Islet of Langerhans (tissue), 1 donor: ENCODE measurements around the gene FOXP4.

Experiments used
- FAIRE-seq: peaks from one replicate; lab custom pipeline; 2011; peaks lifted over from hg19 to GRCh38; lab: Jason Lieb, UNC

FOXP4 gene

DNA sequence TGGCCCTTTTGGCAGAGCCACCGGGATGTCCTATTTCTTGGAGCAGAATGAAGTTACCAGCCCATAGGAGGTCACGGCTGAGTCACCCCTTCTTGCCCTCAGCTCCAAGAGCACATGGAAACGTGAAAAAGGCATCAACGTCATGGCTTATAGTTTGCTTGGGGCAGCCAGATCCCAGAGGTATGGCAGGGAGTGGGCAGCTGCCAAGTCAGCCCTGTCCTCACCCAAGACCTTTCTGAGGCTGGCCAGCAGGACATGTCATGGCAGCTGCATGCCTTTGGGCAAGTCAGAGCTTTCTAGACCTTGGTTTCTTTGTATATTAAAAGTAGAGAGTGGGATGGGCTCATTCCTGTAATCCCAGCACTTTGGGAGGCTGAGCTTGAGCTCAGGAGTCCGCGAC, 83.9 kb downstream of the FOXP4 start:
- no peak for FAIRE-seq

DNA sequence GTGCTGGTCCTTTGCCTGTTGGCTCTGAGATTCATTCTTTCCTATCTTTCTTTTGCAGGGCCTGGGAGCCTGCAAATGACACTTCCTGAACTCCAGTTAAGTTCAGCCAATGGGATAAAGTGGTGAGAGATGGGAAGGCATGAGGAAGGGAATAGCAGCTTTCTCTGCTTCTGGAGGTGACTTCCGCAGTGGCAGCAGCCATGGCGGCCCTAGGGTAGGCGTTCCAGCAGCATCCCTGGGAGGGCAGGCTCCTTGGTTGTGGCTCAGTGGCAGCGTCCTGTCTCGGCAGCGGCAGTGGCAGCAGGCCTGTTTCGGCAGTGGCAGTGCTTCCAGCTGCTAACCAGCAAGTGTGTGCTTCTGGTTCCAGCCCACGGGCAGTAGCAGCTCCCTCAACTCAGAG, 84.8 kb downstream of the FOXP4 start:
- no peak for FAIRE-seq

DNA sequence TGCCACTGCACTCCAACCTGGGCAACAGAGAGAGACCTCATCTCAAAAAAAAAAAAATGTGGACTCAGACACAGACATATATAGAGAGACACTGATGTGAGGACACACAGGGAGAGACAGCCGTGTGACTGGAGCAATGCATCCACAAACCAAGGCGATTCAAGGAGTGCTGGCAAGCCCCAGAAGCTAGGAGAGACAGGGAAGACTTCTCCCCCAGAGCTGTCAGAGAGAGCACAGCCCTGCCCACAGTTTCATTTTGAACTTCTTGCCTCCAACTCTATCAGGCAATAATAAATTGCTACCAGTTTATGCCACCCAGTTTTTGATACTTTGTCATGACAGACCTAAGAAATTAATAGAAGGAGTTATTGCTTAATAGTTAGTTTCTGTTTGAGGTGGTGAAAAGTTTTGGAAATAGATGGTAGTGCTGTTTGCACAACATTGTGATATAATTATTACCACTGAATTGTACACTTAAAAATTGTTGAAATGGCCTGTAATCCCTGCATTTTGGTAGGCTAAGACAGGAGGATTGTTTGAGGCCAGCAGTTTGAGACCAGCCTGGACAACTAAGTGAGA, 87.0 kb downstream of the FOXP4 start:
- FAIRE-seq: no peak

DNA sequence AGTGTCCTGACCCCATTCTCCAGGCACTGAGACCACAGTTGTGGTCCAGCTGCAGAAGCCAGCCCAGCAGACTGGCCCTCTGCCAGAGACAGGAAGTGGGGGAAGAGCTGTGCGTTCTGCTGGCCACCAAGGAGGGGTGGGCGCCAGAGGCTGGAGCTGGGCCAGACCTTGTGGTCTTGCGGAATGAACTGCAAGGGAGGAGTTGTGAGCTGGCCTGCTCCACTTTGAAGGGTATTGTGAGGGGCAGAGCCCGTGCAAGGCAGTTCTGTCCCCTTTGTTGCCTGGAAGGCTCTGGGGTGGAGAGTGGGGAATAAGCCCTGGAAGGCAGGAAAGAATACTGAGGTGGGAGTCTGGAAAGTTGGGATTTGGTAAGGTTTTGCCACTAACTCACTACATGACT, 88.5 kb downstream of the FOXP4 start:
- no peak for FAIRE-seq

DNA sequence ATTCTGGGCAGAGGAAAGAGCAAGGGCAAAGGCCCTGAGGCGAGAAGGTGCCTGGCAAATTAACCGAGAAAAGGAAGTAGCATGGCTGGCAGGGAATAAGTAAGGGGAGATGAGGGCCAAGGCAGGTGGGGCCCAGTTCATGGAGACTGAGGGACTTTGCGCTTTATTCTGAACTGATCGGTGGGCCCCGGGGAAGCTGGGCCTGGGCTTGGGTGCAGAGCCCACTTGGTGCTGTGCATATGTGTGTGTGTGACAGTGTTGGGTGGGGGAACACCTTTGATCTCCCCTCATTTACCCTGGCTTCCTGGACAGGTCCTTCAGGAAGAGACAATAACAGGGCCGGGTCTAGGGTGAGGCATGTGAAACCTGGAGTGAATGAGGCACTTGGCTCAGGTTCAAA, 89.2 kb downstream of the FOXP4 start:
- FAIRE-seq: no peak

DNA sequence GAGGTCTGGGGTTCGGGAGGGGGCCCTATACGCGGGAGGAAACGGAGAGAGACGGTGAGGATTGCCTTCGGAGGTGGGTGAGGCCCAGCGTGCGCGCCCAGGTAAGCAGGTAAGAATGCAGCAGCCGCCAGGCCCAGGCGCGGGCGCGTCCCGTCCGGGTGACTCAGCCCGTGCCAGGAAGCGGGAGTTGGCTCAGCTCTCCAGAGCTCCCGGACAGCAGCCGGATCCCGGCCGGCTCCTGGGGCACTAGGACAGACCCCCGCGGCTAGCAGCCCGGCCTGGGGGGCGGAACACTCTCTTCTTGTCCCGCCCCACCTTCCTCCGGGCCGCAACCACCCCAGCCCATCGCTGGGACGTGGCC, 90.6 kb downstream of the FOXP4 start:
- FAIRE-seq: no peak

DNA sequence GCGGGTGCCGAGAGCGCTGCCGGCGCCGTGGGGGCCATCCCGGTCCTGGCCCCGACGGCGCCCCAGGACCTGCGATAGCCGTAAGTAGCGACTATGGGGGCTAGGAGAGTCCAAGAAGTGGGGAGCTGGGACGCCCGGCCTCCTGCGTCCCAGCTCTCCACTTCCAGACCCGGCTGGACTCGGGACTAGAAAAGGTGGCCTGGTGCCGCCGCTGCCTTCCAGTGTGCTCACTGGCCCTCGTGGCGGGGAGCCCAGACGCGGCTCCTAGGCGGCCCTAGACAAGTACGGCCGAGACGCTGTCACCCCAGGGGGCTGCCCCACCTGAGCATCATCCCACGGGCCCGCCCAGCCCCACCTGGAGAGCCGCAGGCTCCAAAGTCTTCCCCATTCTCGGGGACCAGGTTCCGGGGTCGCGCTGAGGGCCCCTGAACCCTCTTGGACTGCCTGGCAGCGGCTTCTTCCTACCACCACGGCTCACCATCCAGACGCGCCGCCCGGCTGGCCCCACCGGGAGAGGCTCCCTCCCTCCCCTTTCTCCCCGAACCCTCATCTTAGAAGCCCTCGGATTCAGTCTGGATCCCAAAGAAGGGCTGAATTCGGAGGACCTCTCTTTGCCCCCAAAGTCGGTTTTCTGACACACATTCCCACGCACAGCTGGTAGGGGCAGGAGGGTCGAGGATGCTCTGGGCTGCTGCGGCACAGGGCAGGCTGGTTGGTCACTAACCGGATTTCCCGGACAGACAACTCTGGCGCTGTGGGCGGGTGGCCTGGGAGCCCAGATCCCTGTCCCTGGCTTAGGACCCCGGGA, 91.2 kb downstream of the FOXP4 start:
- no peak for FAIRE-seq

DNA sequence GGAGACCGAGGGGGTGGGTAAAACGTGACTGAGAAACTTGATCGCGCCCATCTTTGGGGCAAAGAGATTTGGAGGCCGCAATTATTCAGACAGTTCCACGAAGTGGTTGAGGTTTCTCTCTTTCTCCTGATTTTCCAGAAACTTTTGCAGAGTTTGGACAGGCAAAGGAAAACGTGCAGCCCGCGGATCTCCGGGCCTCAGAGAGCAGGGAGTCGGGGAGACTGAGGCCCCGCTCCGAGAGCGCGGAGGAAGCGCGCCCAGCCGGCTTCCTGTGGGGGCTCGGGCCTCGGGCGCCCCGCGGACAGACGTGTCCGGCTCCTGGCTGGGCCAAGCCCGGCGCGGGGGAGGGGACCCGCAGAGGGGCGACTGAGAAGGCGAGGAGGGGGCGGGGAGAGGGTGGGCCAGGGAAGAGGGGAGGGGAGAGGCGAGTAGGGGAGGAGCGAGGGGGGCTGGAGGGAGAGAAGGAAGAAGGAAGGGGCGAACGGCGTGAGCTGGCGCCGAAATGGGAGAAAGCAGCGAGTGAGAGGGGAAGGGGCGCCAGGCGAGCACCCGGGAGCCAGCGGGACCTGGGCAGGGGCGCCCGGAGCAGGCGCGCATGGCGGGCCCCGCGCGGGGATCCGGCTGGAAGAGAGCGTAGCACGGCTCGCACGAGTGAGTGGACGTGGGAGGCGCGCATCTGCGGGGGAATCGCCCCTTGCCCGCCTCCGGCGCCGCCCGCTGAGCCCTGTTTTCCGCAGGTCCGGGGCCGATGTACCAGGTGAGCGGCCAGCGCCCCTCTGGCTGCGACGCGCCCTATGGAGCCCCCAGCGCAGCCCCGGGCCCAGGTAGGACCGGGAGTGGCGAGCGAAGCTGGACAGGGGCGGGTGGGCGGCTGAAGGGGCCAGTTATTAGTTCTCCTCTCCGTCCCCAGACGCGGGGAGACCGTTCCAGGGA, 92.1 kb downstream of the FOXP4 start, which contains the start of gene MDFI:
TSS of gene MDFI (plus strand) at position 467 of the 933 bp plus-strand sequence. CDS start at position 749, 282 bp downstream.
- no peak for FAIRE-seq

DNA sequence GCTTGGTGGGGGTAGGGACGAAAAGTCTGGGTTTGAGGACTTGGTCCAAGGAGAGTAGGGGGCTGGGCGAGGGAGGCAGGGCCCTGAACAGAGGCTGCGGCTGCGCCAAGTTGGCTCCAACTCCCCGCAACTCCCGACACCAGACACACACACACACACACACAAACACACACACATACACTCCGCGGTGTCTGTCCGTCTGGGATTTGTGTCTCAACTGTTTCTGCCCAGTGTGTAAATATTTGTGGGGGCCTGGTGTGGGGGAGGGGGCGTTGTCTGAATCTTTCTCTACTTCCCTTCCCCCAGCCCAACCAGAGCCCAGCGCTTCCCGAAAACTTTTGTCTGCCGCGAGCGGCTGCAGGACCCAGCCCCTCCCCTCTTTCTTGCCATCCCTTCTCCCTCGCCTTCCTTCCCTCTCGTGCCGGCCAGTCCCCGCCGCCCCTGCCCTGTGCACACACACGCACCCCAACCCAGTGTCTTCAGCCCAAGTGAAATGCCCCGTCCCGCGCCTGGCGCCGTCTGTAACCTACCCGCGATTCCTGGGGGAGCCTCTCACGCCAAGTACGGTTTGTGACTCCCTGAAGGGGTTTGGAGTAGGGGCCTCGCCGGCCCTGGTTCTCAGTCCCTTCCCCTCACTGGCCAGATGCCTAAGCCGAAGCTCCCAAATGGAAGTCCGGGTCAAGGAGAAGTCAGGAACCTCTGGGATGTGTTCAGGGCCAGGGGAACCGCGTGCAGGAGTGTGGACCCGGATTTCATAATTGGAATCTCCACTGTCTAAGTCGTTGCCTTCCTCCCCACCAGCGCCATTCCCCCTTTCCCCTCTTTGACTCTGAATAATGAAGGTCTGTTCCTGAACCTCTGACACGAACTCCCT, 93.0 kb downstream of the FOXP4 start:
- FAIRE-seq: no peak

DNA sequence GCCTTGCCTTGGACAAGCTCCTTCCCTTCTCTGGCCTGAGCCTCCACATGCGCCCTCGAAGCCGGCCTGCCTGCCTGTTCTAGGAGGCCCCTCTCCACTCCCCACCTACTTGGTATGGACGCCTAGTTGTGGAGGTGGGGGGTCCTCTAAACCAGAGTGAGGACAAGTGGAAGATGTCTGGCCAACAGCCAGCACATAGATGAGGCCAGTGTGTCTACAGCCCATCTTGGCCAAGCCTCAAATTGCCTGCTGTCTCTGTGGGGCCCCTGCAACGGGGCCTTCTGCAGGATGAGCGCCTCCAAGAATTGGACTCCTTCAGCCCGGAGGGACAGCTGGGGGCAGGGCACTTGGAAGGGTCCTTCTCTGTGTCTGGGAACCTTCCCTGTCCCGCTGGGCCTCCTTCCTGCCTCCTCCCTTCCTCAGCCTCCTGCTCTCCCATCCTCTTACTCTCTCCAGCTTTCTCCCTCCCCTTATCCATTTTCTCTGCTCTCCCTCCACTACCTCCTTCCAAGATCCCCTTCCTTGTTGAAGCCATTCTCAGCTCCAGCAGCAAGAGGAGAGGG, 93.7 kb downstream of the FOXP4 start:
- no peak for FAIRE-seq

DNA sequence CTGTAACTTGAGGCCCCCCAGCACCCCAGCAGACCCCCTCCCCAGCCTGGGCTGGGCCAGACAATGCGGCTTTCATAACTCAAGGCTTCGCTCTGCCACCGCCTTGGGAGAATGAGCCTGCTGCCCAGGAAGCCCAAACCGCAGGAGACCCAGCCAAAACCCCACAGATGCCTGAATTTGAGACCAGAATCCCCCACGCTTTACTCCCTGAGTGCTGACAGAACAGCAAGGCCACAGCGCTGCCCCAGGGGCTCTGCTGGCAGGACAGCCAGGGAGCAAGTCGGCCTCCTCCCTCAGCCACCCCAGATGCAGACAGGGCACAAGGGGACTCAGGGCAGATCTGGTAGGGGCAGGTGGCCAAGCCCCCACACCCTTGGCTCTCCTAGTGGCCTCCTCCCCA, 94.2 kb downstream of the FOXP4 start:
- FAIRE-seq: no peak

DNA sequence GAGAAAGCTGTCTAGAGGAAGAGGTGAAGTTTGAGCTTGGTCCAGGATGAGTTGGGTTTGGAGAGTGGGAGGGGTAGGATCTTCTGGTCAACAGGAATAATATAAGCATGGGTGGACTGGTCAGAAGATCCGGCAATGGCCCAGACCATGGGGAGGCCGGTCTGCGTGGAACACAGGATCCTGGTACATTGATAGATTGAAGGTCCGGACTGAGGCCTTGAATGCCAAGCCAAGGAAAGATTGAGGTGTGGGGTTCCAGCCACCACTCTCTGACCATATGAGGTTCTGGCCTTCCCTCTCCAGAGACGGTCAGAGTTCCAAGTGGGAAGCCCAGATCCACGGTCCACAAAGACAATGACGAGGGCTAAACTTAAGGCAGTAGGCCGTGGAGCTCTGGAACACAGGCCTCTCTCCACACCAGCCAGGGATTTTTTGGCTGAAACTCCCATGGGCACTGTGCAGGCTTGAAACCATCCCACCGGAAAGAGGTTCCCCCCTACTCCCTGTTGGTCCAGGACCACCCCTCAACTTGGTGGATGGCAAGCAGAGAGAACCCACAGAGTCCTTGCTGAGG, 95.3 kb downstream of the FOXP4 start:
- no peak for FAIRE-seq

DNA sequence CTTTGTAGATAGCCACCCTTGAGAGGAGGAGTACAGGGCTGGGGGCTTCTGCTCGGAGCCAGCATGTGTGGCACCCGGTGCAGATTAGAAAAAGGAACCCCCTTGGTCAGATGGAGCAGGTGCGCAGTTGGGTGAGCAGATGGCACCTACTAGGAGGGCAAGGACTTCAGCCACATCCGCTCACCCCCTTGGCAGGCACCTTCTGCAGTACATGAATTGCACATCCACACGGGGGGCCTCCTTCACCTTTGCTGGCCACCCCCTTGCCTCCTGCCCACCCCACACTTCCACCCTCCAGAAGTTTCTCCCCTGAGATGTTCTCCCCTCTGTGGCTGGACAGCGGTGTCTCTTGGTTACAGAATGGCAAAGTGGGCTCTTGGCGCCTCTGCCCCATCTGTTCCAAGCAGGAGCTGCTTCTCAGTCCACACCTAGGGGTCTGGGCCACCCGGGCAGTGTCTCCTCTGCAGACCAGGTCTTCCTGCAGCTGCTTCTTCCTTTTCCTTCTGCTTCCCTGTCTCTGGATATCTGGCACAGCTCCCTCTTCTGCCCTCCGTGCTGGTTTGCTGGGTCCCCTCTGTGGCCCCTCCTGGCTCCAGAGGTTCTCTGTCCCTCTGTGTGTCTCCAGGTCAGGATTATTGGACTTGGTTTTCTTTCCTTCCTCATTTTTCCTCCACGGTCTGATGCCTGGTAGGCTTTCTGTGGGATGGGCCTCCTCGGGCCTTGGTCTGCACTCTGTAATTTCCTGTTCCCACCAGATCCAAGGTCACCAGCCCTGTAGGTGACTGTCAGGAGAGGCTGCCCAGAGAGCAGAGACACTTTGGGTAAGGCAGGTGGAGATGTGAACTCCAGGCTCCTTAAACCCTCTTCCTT, 96.1 kb downstream of the FOXP4 start:
- no peak for FAIRE-seq

DNA sequence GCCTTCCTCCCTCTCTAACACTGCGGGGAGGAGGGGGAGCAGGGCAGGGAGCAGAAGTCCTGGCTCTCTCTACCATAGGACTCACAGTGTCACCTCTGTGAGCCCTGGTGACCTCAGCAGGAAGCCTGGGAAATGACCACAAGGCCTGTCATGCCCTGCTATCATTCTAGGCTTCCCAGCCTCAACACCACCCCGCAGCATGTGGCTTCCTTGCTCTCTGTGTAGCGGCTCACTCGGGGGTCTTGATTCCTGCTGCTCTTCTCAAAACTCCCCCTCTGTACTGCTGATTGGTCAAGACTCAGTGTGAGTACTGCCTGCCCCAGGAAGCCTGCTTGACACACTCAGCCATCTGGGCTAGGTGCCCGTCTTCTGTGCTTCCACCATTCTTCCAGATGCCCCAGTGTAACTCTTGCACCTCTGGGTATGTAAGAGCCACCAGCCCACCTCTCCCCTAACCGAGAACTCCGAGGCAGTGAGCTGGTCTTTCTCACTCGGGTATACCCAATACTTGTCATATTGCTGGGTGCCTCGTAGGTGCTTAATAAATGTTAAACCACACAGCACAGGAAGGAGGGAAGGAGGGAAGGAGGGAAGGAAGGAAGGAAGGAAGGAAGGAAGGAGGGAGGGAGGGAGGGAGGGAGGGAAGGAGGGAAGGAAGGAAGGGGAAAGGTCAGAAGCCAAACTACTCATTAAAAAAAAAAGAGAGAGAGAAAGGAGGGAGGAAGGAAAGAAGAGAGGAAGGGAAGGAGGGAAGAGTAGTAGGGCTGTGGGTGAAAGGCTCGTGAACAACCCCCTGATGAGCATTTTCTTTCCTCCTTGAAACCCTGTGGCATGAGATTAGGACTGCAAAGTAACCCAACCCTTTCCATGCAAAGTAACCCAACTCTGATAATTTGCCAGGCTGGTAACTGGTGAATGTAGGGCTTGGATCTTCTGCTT, 97.0 kb downstream of the FOXP4 start:
- FAIRE-seq: no peak

DNA sequence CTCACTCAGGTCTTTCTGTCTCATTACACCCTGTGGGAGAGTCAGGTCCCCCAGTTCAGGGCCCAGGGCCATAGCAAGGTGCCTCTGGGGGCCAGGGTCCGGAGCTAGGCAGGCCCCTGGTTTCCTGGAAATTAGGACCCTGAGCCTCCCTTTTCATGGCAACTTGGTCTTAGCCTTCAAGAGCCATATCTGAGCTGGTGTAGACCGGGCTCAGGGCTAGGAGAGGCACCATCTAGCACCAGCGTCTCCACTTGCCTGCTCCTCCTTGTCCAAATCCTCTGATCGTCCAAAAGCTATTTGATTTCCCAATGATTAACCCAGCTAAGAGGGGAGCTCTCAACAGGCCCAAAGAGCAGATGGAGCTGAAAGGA, 97.7 kb downstream of the FOXP4 start:
- FAIRE-seq: no peak

DNA sequence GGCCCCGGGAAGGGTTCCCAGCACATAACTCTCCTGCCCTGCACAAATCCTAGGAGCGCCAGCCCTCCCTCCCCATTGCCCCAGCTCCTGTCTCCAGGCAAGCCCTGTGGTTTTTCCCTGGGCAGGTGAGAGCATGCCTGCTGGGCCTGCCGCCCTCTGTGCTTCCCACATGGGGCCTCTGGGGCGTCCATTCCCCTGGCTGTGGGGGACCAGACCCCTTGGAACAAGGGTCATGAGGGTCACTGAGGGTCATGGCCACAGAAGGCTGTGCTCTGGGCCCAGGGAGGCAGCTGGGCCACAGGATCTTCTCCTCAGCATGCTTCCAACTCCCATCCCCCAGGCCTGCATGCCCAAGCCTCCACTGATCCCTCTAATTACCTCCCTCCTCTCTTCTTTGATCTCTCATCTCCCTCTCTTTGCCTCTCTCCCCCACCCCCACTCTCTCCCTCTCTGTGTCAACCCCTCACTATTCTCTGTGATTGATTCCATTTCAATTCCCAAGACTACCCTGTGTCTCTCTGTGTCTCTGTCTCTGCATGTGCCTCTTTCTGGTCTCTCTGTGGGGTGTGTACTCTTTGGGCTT, 98.2 kb downstream of the FOXP4 start:
- FAIRE-seq: no peak

DNA sequence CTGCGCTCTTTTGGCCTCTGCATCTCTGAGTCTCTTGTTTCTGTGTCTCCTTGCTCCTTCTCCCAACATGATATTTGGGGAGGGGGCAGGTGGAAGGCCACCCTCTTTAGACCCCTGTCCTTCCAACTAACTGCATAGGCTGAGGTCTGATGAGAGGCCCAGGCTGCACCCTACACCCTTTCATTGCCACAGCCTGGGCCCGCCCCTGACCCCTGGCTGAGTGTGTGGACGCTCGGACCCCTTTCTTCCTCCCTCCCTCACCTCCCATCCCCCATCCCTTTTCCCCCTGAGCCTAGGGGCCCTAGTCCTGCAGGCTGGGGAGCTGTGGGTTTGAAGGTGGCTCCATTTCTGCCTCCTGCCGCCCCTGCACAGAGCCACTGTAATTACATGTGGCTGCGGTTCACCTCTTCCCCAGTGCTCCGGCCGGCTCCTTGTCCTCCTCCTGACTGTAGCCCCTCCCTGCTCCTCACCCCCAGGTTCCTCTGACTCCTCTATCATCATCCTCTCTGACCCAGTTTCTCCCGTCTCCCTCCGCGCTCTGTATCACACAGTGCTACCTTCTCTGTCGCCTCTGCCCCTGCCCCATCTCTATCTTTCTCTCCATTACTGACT, 98.9 kb downstream of the FOXP4 start:
- no peak for FAIRE-seq

DNA sequence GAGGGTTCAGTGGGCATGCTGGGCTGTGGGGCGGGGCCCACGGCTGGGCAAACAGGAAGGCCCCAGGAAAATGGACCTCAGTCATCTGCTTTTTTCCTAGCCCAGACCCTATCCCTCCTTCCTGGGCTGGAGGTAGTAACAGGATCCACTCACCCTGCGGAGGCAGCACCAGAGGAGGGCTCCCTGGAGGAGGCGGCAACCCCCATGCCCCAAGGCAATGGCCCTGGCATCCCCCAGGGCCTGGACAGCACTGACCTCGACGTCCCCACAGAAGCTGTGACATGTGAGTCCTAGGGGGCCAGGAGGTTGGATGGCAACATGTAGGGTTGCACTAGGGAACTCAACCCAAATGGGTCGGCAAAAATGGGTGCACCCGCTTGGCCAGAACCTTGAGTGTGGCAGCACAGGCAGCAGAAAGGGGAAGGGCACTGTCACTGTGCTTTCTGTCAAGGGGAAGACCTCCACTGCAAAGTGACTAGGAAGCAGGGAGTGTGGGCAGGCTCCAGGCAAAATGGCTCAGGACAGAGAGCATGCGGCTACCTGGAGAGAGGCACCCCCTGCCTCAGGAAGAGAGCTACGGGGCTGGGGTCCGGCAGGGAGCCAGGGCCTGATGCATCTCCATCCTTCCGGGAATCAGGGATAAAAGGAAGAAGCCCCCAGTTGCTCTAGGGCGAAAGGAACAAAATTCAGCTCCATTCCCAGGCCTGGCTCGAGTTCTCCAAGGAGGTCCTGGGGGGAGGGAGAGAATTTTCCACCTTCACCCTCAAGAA, 100.0 kb downstream of the FOXP4 start:
- FAIRE-seq: no peak
